Neuron (in vitro differentiated cells): ENCODE data around the gene NCAN.

ENCODE experiments used
- H2AFZ ChIP-seq: one replicate; pipeline ENCODE4 v1.6.1; 2013; ENCODE audit warnings: low read depth, mild to moderate bottlenecking, inconsistent platforms, low read length, moderate library complexity
- H3K27me3 ChIP-seq: one replicate; pipeline ENCODE4 v1.6.1; 2013; ENCODE audit warnings: low read length; ENCODE audit not compliant: insufficient read depth
- H3K36me3 ChIP-seq: one replicate; pipeline ENCODE4 v1.6.1; 2013; ENCODE audit warnings: low read length; ENCODE audit not compliant: insufficient read depth
- H3K4me1 ChIP-seq: one replicate; pipeline ENCODE4 v1.6.1; 2013; ENCODE audit warnings: low read length; ENCODE audit not compliant: insufficient read depth
- H3K4me3 ChIP-seq: 2 replicates; pipeline ENCODE4 v1.5.1; 2013; ENCODE audit warnings: mild to moderate bottlenecking, low read length, moderate library complexity
- H3K9me3 ChIP-seq: one replicate; pipeline ENCODE4 v1.6.1; 2013; ENCODE audit warnings: low read length

Gene NCAN

DNA sequence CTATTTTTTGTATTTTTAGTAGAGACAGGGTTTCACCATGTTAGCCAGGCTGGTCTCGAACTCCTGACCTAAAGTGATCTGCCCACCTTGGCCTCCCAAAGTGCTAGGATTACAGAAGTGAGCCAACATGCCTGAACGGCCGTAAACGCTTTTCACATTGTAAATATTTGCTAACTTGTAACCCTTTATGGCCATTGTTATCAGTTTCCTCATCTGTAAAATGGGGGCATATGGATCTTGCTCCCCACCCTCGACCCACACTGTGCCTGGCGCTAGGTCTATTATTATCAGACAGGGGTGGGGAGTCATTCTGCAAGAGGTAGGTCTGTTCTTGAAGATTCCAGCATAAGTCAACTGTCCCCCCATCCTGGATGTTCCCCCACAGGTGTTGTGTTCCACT lies 11.9 kb downstream of the NCAN start:
- H3K36me3 ChIP-seq = peaks cover 73% of the 10 kb centered on the region
- peaks cover 6% of the 10 kb centered on the region for H3K9me3 ChIP-seq
- H3K4me3 ChIP-seq = no peak overlapping the region
- H3K4me1 ChIP-seq = no peaks in the 10 kb centered on the region
- no peak overlapping the region for H2AFZ ChIP-seq
- H3K27me3 ChIP-seq = no peaks in the 10 kb centered on the region

DNA sequence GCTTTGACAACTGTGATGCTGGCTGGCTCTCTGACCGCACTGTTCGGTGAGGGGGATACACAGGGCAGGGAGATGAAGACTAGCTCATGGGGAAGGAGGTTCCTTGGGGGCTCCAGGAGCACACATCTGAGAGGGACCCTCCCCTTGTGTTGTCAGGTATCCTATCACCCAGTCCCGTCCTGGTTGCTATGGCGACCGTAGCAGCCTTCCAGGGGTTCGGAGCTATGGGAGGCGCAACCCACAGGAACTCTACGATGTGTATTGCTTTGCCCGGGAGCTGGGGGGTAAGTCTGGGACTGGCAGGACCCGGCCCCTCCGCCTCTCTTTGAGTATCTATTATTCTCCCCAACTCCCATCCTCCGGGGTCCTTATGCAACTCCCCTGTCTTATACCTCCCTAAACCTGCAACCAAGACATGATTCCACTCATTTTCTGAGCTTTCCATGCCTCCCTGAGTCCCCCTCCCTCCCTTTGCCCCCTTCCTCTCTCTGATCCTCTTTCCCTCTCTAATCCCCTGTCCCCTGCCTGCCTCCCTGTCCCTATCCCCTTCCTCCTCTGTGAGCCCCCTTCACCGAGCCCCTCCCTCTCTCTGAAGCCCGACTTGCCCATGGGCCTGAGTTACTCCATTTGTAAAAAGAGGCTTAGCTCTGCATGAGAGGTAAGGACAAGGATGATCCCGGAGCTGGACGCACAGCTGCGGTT lies 12.5 kb downstream of the NCAN start:
- Histone ChIP-seq H3K9me3 (peaks cover 6% of the 10 kb centered on the region), H3K4me3 (no peak overlapping the region), H3K4me1 (no peaks in the 10 kb centered on the region), H3K36me3 (peaks cover 72% of the 10 kb centered on the region), H3K27me3 (no peaks in the 10 kb centered on the region), H2AFZ (no peak overlapping the region)

DNA sequence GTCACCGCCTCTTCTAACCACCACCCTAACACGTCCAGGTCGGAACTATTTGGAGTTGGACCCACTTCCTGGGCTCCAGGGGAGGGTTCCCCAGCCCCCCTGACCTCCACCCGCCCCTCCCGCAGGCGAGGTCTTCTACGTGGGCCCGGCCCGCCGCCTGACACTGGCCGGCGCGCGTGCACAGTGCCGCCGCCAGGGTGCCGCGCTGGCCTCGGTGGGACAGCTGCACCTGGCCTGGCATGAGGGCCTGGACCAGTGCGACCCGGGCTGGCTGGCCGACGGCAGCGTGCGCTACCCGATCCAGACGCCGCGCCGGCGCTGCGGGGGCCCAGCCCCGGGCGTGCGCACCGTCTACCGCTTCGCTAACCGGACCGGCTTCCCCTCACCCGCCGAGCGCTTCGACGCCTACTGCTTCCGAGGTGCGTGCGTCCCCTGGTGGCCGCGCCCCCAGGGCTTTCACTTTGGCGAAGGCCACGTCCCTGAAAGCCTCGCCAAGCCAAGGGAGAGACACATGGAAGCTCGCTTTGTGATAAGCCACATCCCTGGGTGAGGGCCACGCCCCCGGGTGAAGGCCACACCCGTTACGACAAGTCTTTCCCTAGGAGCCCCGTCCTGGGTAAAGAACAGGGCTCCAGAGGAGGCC lies 13.2 kb downstream of the NCAN start:
- no peak overlapping the region for H3K4me3 ChIP-seq
- no peaks in the 10 kb centered on the region for H3K4me1 ChIP-seq
- peaks cover 6% of the 10 kb centered on the region for H3K9me3 ChIP-seq
- H3K36me3 ChIP-seq = peaks cover 77% of the 10 kb centered on the region
- no peak overlapping the region for H2AFZ ChIP-seq
- no peaks in the 10 kb centered on the region for H3K27me3 ChIP-seq

DNA sequence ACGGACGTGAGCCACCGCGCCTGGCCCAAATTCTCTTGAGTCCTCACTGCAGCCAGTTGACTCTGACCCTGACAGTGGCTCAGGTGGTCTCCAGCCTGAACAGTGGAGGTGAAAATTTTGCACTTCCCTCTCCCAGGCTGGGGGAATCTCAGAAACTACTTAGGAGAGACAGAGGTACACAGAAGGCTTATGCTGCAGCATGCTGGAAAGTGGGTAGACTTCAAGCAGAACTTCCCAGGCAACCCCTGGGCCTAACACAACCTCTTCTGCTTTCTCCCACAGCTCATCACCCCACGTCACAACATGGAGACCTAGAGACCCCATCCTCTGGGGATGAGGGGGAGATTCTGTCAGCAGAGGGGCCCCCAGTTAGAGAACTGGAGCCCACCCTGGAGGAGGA lies 14.4 kb downstream of the NCAN start:
- H3K36me3 ChIP-seq = peaks cover 77% of the 10 kb centered on the region

DNA sequence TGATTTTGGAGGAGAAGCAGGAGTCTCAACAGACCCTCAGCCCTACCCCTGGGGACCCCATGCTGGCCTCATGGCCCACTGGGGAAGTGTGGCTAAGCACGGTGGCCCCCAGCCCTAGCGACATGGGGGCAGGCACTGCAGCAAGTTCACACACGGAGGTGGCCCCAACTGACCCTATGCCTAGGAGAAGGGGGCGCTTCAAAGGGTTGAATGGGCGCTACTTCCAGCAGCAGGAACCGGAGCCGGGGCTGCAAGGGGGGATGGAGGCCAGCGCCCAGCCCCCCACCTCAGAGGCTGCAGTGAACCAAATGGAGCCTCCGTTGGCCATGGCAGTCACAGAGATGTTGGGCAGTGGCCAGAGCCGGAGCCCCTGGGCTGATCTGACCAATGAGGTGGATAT lies 14.9 kb downstream of the NCAN start:
- H3K4me3 ChIP-seq = no peak overlapping the region
- H2AFZ ChIP-seq = no peak overlapping the region
- peaks cover 6% of the 10 kb centered on the region for H3K9me3 ChIP-seq
- peaks cover 79% of the 10 kb centered on the region for H3K36me3 ChIP-seq
- H3K27me3 ChIP-seq = no peaks in the 10 kb centered on the region
- H3K4me1 ChIP-seq = no peaks in the 10 kb centered on the region

More for the DNA sequence above, 14.4 kb downstream of the NCAN start:
- Histone ChIP-seq H3K27me3 (no peaks in the 10 kb centered on the region), H3K9me3 (peaks cover 6% of the 10 kb centered on the region), H3K4me3 (no peak overlapping the region), H2AFZ (no peak overlapping the region), H3K4me1 (no peaks in the 10 kb centered on the region)

DNA sequence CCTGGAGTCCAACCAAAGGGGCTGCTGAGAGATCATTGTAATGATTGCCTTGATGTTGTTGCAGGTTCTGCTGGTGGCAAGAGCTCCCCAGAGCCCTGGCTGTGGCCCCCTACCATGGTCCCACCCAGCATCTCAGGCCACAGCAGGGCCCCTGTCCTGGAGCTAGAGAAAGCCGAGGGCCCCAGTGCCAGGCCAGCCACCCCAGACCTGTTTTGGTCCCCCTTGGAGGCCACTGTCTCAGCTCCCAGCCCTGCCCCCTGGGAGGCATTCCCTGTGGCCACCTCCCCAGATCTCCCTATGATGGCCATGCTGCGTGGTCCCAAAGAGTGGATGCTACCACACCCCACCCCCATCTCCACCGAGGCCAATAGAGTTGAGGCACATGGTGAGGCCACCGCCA lies 15.5 kb downstream of the NCAN start:
- H3K9me3 ChIP-seq = peaks cover 7% of the 10 kb centered on the region
- peaks cover 79% of the 10 kb centered on the region for H3K36me3 ChIP-seq
- no peak overlapping the region for H3K4me3 ChIP-seq
- no peaks in the 10 kb centered on the region for H3K27me3 ChIP-seq
- no peak overlapping the region for H2AFZ ChIP-seq
- H3K4me1 ChIP-seq = no peaks in the 10 kb centered on the region

DNA sequence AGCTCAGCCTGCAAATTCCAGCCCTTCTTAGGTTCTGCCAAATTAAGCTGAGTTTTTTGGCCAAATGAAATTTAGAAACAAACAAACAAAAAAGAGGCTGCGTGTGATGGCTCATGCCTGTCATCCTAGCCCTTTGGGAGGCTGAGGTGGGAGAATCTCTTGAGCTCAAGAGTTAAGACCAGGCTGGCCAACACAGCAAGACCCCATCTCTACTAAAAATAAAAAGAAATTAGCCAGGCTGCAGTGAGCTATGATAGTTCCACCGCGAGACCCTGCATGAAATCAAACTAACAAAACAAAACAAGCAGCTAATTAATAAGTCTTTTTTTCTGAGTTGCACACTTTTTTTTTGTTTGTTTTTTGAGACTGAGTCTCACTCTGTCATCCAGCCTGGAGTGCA lies 17.9 kb downstream of the NCAN start:
- Histone ChIP-seq H3K9me3 (peaks cover 17% of the 10 kb centered on the region), H2AFZ (no peak overlapping the region), H3K36me3 (peaks cover 79% of the 10 kb centered on the region), H3K27me3 (no peaks in the 10 kb centered on the region), H3K4me1 (no peaks in the 10 kb centered on the region), H3K4me3 (no peak overlapping the region)

DNA sequence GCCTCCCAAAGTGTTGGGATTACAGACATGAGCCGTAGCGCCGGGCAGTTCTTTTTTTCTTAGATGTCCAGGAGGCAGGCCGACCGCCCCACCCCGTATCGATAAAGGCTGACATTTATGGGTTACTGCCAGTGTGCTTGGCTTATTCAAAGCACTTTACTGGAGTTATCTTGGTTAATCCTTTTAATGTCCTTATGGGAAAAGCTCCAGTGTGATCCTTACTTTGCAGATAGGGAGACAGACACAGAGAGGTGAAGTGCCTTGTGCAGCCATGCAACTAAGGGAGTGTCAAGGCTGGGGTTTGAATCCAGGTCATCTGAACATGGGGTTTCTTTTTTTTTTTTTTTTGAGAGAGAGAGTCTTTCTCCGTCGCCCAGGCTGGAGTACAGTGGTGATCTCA lies 19.2 kb downstream of the NCAN start:
- H3K27me3 ChIP-seq = no peaks in the 10 kb centered on the region
- no peak overlapping the region for H3K4me3 ChIP-seq
- H3K9me3 ChIP-seq = peaks cover 26% of the 10 kb centered on the region
- H3K36me3 ChIP-seq = peaks cover 78% of the 10 kb centered on the region
- no peaks in the 10 kb centered on the region for H3K4me1 ChIP-seq
- no peak overlapping the region for H2AFZ ChIP-seq

DNA sequence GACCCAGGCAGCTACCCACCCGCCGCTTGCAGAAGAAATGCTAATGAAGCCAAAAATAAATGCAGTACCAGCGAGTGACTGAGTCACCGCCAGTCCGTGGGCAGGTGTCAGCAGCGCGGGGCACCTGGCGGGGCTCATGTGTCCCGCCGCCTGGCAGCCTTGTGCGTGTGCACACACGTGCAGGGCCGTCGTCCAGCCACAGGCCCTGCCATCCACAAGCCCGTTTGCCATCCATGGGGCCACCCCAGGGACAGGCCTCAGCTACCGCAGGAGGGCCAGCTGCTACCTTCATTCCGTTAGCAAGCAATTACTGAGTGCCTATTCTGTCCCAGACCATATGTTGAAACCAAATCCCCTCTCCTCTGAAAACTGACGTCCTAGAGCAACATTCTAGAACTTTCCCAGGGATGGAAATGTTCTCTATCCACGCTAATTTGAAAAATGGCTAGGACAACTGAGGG lies 20.5 kb downstream of the NCAN start:
- Histone ChIP-seq H2AFZ (no peak overlapping the region), H3K27me3 (no peaks in the 10 kb centered on the region), H3K9me3 (peaks cover 29% of the 10 kb centered on the region), H3K4me1 (no peaks in the 10 kb centered on the region), H3K36me3 (peaks cover 77% of the 10 kb centered on the region), H3K4me3 (no peak overlapping the region)

DNA sequence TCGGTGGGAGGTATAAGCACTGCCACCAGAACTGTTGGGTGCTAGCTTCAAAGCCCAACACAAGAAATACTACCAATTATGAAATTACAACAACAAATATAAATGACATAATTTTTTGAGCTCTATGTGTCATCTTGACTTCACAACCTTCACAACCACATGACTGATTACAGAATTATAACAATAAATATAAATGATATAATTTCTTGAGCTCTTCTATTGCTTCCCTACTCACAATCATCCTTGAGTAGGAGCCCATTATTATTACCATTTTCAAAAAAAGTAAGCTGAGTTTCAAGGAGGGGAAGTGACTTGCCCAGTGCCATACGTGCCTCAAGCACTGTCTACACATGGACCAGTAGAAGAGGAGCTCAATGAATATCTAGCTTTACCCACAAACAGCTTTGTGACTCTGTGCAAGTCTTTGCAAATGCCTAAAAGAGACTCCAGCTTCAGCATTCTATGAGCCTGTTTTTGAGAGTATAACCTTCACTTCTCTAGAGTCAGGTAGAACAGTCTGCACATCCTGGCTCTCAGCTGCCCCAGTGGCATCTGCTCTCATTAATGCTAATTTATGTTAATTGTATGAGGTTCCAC lies 22.6 kb downstream of the NCAN start:
- H3K36me3 ChIP-seq = peaks cover 70% of the 10 kb centered on the region
- H3K9me3 ChIP-seq = peaks cover 29% of the 10 kb centered on the region
- H2AFZ ChIP-seq = no peak overlapping the region
- no peaks in the 10 kb centered on the region for H3K27me3 ChIP-seq
- no peaks in the 10 kb centered on the region for H3K4me1 ChIP-seq
- no peak overlapping the region for H3K4me3 ChIP-seq

DNA sequence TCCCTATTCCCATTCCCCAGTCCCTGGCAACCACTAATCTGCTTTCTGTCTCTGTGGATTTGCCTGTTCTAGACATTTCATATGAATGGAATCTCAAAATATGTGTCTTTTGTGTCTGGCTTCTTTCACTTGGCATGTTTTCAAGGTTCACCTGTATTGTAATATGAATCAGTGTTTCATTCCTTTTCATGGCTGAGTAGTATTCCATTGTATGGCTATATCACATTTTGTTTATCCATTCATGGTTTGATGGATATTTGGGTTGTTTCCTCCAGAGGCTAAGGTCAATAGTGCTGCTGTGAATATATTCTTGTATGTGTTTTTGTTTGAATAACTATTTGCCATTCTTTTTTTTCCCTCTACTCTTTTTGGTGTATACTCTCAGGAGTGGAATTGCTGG lies 24.4 kb downstream of the NCAN start:
- Histone ChIP-seq H3K4me1 (no peaks in the 10 kb centered on the region), H2AFZ (no peak overlapping the region), H3K36me3 (peaks cover 69% of the 10 kb centered on the region), H3K9me3 (peaks cover 29% of the 10 kb centered on the region), H3K27me3 (no peaks in the 10 kb centered on the region), H3K4me3 (no peak overlapping the region)

DNA sequence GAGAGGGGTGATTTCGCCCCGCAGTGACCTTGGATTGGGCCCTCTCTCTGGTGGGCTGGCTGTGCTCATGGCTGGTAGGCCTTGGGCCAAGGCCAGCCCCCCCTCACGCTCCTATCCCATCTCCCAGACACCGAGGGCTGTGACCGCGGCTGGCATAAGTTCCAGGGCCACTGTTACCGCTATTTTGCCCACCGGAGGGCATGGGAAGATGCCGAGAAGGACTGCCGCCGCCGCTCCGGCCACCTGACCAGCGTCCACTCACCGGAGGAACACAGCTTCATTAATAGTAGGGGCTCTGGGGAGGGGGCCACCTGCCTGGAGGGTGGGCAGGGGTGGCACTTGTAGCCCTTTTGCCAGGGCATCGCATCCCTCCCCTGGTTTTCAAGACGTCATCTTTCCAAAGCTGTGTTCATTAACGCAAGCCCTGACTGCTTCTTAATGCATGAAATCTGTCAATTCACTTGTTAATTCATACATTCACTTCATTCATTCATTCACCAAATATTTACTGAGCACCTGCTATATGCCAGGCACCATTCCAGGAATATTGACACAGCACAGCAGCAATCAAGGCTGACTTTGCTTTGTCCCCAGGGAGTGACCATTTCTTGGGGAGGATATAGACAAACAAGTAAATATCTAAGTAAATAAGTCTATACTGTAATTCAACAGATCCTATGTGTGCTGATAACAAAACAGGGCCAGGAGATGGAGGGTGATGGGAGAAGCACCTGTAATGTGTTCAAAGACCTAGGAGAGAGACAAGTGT lies 26.6 kb downstream of the NCAN start:
- Histone ChIP-seq H3K27me3 (no peaks in the 10 kb centered on the region), H3K36me3 (peaks cover 57% of the 10 kb centered on the region), H2AFZ (no peak overlapping the region), H3K4me1 (no peaks in the 10 kb centered on the region), H3K4me3 (no peak overlapping the region), H3K9me3 (peaks cover 24% of the 10 kb centered on the region)

DNA sequence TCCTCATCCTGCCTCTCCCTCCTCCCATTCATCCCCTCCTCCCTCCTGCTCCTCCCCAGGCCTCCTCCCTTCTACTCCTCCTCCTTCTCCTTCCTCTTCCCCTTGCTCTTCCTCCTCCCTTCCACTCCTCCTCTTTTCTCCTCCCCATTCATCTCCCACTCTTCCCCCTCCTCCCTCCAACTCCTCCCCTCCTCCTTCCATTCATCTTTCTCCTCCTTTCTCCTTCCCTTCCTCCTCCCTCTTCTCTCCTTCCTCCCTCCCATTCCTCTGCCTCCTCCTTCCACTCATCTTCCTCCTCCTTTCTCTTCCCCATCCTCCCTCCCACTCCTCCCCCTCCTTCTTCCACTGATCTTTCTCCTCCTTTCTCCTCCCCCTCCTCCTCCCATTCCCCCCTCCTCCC lies 27.9 kb downstream of the NCAN start:
- no peaks in the 10 kb centered on the region for H3K4me1 ChIP-seq
- H2AFZ ChIP-seq = no peak overlapping the region
- H3K27me3 ChIP-seq = no peaks in the 10 kb centered on the region
- H3K4me3 ChIP-seq = no peak overlapping the region
- H3K9me3 ChIP-seq = peaks cover 12% of the 10 kb centered on the region
- peaks cover 45% of the 10 kb centered on the region for H3K36me3 ChIP-seq
